HepG2 (cell line): ENCODE results near the gene RSBN1L.
"Not testable (repeated sequence)": the region's sequence is repeated elsewhere in the genome, so short reads cannot be mapped to it uniquely, and the experiment has no call there.

ENCODE experiments used
- ZBTB2 ChIP-seq: sonication (generic); formaldehyde crosslinking; IDR thresholded peaks from 2 replicates; pipeline ENCODE4 v1.8.0; 2022; ENCODE audit warnings: low read depth, missing genetic modification reagents
- ZNF18 ChIP-seq: sonication (generic); formaldehyde crosslinking; IDR thresholded peaks from 2 replicates; pipeline ENCODE4 v1.8.0; 2022; ENCODE audit warnings: mild to moderate bottlenecking, missing genetic modification reagents; ENCODE audit not compliant: insufficient replicate concordance
- ZNF761 ChIP-seq: sonication (generic); formaldehyde crosslinking; conservative IDR thresholded peaks from 2 replicates; pipeline ENCODE4 v1.4.0; 2020; ENCODE audit warnings: mild to moderate bottlenecking, missing genetic modification reagents

- TF ChIP-seq ZBTB2; ZNF18 (CRISPR knock-in tag); ZNF761 (CRISPR knock-in tag): not testable (repeated sequence)
Measured at GRCh38 chr7:77652826-77653225, 43.4 kb upstream of the RSBN1L start.
